HEK293T (cell line): ENCODE results near the gene MKKS.

ENCODE experiments used
- BHLHE40 ChIP-seq: fragments of 450-650 bp; IDR thresholded peaks from 2 replicates; pipeline ENCODE4 v1.6.1; 2016; ENCODE audit warnings: mild to moderate bottlenecking, moderate library complexity, borderline replicate concordance
- ELF4 ChIP-seq: fragments of 450-650 bp; IDR thresholded peaks from 2 replicates; pipeline ENCODE4 v1.6.1; 2017; ENCODE audit warnings: antibody characterized with exemption
- HDGF ChIP-seq: fragments of 450-650 bp; IDR thresholded peaks from 2 replicates; pipeline ENCODE4 v1.6.1; 2017; ENCODE audit warnings: antibody characterized with exemption, borderline replicate concordance
- SP1 ChIP-seq: fragments of 450-650 bp; IDR thresholded peaks from 2 replicates; pipeline ENCODE4 v1.6.1; 2017
- SUZ12 ChIP-seq: fragments of 450-650 bp; IDR thresholded peaks from 2 replicates; pipeline ENCODE4 v1.6.1; 2016; ENCODE audit warnings: mild to moderate bottlenecking
- TARDBP ChIP-seq: fragments of 450-650 bp; IDR thresholded peaks from 2 replicates; pipeline ENCODE4 v1.6.1; 2016
- ZNF384 ChIP-seq: fragments of 450-650 bp; IDR thresholded peaks from 2 replicates; pipeline ENCODE4 v1.6.1; 2016

GRCh38 chr20:10375191-10375590, 58.8 kb downstream of the MKKS start:
- TF ChIP-seq SP1: no peak
- TF ChIP-seq ZNF384: no peak
- TF ChIP-seq SUZ12: no peak
- TF ChIP-seq TARDBP: no peak
- no peak for TF ChIP-seq BHLHE40
- TF ChIP-seq HDGF: no peak
- TF ChIP-seq ELF4: no peak
